Gastrocnemius medialis (tissue), 4 donors: ENCODE measurements around the gene HTR3A. TPM values are rescaled to one million over a fixed set of nuclear protein-coding genes. Genes with fewer than 3 reads are reported as not detected.
"Not testable (repeated sequence)": the region's sequence is repeated elsewhere in the genome, so short reads cannot be mapped to it uniquely, and the experiment has no call there.

Experiments
- ATAC-seq, 2 donors: fragments of 150-250 bp; one replicate each; pipeline ENCODE4 v1.9.1; 2016
- DNase-seq, 2 donors: peaks; one replicate each; pipeline ENCODE4 v3.0.0-alpha.2; 2019
- H3K27ac ChIP-seq, 4 donors: fragments of 200-600 bp; sonication (generic); 1 replicate in 1 of 4; 2 replicates in 3 of 4; pipeline ENCODE4 v1.5.1; 2016 to 2018; ENCODE audit warnings: mild to moderate bottlenecking in 2 of 4, moderate library complexity in 1 of 4
- H3K27me3 ChIP-seq, 3 donors: fragments of 200-600 bp; sonication (generic) in 2 of 3; 1 replicate in 1 of 3; 2 replicates in 2 of 3; pipeline versions ENCODE4 v1.5.1 to v1.6.0; 2016 to 2019; ENCODE audit warnings: mild to moderate bottlenecking in 1 of 3, moderate library complexity in 1 of 3
- H3K36me3 ChIP-seq, 2 donors: fragments of 200-600 bp; sonication (generic) in 1 of 2; one replicate each; pipeline ENCODE4 v1.5.1; 2017 to 2018
- H3K4me1 ChIP-seq, 2 donors: fragments of 200-600 bp; sonication (generic) in 1 of 2; one replicate each; pipeline ENCODE4 v1.5.1; 2016 to 2017; ENCODE audit warnings: mild to moderate bottlenecking in 2 of 2
- H3K4me3 ChIP-seq, 4 donors: fragments of 200-600 bp; sonication (generic) in 3 of 4; 1 replicate in 1 of 4; 2 replicates in 3 of 4; pipeline ENCODE4 v1.5.1; 2016 to 2019; ENCODE audit warnings: mild to moderate bottlenecking in 2 of 4
- H3K9me3 ChIP-seq, 3 donors: fragments of 200-600 bp; sonication (generic) in 2 of 3; 1 replicate in 1 of 3; 2 replicates in 2 of 3; pipeline ENCODE4 v1.5.1; 2016 to 2019
- POLR2A ChIP-seq, 2 donors: fragments of 450-650 bp; IDR thresholded peaks; one replicate each; pipeline ENCODE4 v1.6.1; 2017; ENCODE audit warnings: antibody characterized with exemption in 2 of 2, mild to moderate bottlenecking in 2 of 2, moderate library complexity in 2 of 2
- in situ Hi-C, 4 donors: fragments of 200-750 bp; cut with MboI; loops; one replicate each; pipeline versions ENCODE4 v1.15.0 to v1.8.0; 2017; ENCODE audit warnings: low sequenced_read_pairs in 4 of 4
- intact Hi-C: fragments of 100-400 bp; cut with DNase I; formaldehyde crosslinking; loops from one replicate; pipeline ENCODE4 v1.15.1; 2023; ENCODE audit warnings: low total_unique reads
- total RNA-seq, 4 donors: library from RNA; depleted of rRNA; stranded (reverse); fragments of >200 nt; gene quantifications; one replicate each; pipeline versions ENCODE4 v1.1.0 to v1.2.3, GENCODE V29; 2016
- TF ChIP-seq, protein P1 (sequence below), 5 experiments: fragments of 450-650 bp in 3 of 5; fragments of 200-600 bp in 2 of 5; sonication (generic) in 2 of 5; IDR thresholded peaks in 4 of 5; conservative IDR thresholded peaks in 1 of 5; 1 replicate in 4 of 5; 2 replicates in 1 of 5; pipeline ENCODE4 v1.5.1; 2016 to 2019; ENCODE audit warnings: antibody characterized with exemption in 5 of 5, mild to moderate bottlenecking in 3 of 5, moderate library complexity in 3 of 5

The HTR3A gene
- total RNA-seq, 4 donors from 2014 or later, result not detected

- H3K36me3 ChIP-seq, result no peaks in the 10 kb centered on the region
- ATAC-seq (no peak), DNase-seq (no peak)
- H3K4me3 ChIP-seq, result no peak overlapping the region
- no peaks in the 10 kb centered on the region for H3K9me3 ChIP-seq
- TF ChIP-seq POLR2A (IDR thresholded peaks at IDR 0.05), result no peak
- TF ChIP-seq, protein P1, sequence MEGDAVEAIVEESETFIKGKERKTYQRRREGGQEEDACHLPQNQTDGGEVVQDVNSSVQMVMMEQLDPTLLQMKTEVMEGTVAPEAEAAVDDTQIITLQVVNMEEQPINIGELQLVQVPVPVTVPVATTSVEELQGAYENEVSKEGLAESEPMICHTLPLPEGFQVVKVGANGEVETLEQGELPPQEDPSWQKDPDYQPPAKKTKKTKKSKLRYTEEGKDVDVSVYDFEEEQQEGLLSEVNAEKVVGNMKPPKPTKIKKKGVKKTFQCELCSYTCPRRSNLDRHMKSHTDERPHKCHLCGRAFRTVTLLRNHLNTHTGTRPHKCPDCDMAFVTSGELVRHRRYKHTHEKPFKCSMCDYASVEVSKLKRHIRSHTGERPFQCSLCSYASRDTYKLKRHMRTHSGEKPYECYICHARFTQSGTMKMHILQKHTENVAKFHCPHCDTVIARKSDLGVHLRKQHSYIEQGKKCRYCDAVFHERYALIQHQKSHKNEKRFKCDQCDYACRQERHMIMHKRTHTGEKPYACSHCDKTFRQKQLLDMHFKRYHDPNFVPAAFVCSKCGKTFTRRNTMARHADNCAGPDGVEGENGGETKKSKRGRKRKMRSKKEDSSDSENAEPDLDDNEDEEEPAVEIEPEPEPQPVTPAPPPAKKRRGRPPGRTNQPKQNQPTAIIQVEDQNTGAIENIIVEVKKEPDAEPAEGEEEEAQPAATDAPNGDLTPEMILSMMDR (IDR thresholded peaks at IDR 0.05 in 4 of 5, conservative IDR thresholded peaks at IDR 0.05 in 1 of 5), result no peak
- no peaks in the 10 kb centered on the region for H3K4me1 ChIP-seq
- intact Hi-C loops (no loop called here), in situ Hi-C loops (no loop called here)
- no peak overlapping the region for H3K27ac ChIP-seq
- H3K27me3 ChIP-seq, result peaks cover 0 to 2% (median 0%) of the 10 kb centered on the region in 3 donors
Observed at GRCh38 chr11:113934761-113935160, 40.1 kb upstream of the HTR3A start.

GRCh38 chr11:113935858-113936257, 39.0 kb upstream of the HTR3A start:
- H3K36me3 ChIP-seq, result no peaks in the 10 kb centered on the region
- peaks cover 0 to 2% (median 0%) of the 10 kb centered on the region in 3 donors for H3K27me3 ChIP-seq
- in situ Hi-C loops (no loop called here), intact Hi-C loops (no loop called here)
- no peak for ATAC-seq
- TF ChIP-seq, protein P1 (IDR thresholded peaks at IDR 0.05 in 4 of 5, conservative IDR thresholded peaks at IDR 0.05 in 1 of 5), result no peak
- no peak for TF ChIP-seq POLR2A (IDR thresholded peaks at IDR 0.05)
- no peaks in the 10 kb centered on the region for H3K4me1 ChIP-seq
- DNase-seq, result no peak
- H3K9me3 ChIP-seq, result no peaks in the 10 kb centered on the region
- H3K4me3 ChIP-seq, result no peak overlapping the region
- H3K27ac ChIP-seq, result no peak overlapping the region

DNA sequence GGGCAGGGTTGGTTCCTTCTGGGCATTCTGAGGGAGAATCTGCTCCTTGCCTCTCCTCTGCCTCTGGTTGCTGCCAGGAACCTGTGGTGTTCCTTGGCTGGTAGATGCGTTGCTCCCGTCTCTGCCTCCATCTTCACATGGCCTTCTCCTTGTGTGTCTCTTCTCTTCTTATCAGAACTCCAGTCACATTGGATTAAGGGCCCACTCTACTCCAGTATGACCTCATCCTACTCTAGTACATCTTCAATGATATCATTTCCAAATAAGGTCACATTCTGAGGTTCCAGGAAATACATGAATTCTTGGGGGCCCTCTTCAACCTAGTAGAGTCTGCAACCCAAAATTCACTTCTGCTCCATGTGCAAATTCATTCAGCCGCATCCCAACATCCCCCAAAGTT, 37.0 kb upstream of the HTR3A start:
- H3K9me3 ChIP-seq, result no peaks in the 10 kb centered on the region
- ATAC-seq (no peak), DNase-seq (no peak)
- no peaks in the 10 kb centered on the region for H3K27me3 ChIP-seq
- no peaks in the 10 kb centered on the region for H3K4me1 ChIP-seq
- no peak overlapping the region for H3K4me3 ChIP-seq
- no peak overlapping the region for H3K27ac ChIP-seq
- intact Hi-C loops (no loop called here), in situ Hi-C loops (no loop called here)
- no peaks in the 10 kb centered on the region for H3K36me3 ChIP-seq
- TF ChIP-seq, protein P1 (IDR thresholded peaks at IDR 0.05 in 4 of 5, conservative IDR thresholded peaks at IDR 0.05 in 1 of 5), result no peak
- TF ChIP-seq POLR2A (IDR thresholded peaks at IDR 0.05), result no peak

- ATAC-seq (no peak), DNase-seq (no peak)
- no peak overlapping the region for H3K27ac ChIP-seq
- intact Hi-C loops (no loop called here), in situ Hi-C loops (no loop called here)
- no peaks in the 10 kb centered on the region for H3K27me3 ChIP-seq
- no peaks in the 10 kb centered on the region for H3K9me3 ChIP-seq
- H3K36me3 ChIP-seq, result no peaks in the 10 kb centered on the region
- no peaks in the 10 kb centered on the region for H3K4me1 ChIP-seq
- TF ChIP-seq, protein P1 (IDR thresholded peaks at IDR 0.05 in 4 of 5, conservative IDR thresholded peaks at IDR 0.05 in 1 of 5), result no peak
- TF ChIP-seq POLR2A (IDR thresholded peaks at IDR 0.05), result no peak
- no peak overlapping the region for H3K4me3 ChIP-seq
Observed at GRCh38 chr11:113942256-113942655, 32.7 kb upstream of the HTR3A start.

- H3K4me3 ChIP-seq, in situ Hi-C loops, DNase-seq, H3K27me3 ChIP-seq, H3K9me3 ChIP-seq, ATAC-seq, H3K27ac ChIP-seq, intact Hi-C loops, H3K36me3 ChIP-seq, H3K4me1 ChIP-seq: not testable (repeated sequence)
Observed at GRCh38 chr11:113946162-113946561, 28.7 kb upstream of the HTR3A start.
